ENCODE data around the gene PRDX5. TPM values are rescaled to one million over a fixed set of nuclear protein-coding genes. Genes with fewer than 3 reads are reported as not detected.

PRDX5 gene
- total and polyA plus RNA-seq, 2 donors (not counting 1 experiment from before 2014, with no cell fraction given) = 50.4 to 95.5 TPM

- intact Hi-C loops (cut with micrococcal nuclease) = no loop called here
- peaks cover 5 to 14% of the 10 kb centered on the region in 2 donors for H3K4me1 ChIP-seq (ENCODE audit: control insufficient read depth in 2 of 2, insufficient read depth in 2 of 2, low read length in 2 of 2)
- Mint-ChIP-seq H3K4me3 (no peak overlapping the region), H3K27me3 (no peaks in the 10 kb centered on the region), H3K27ac (no peak overlapping the region), H3K4me1 (peaks cover 7% of the 10 kb centered on the region), H3K9me3 (ENCODE audit: insufficient read depth) (no peaks in the 10 kb centered on the region)
- 96% methylated on average over 12 of the region's 15 CpGs for WGBS (ENCODE audit: insufficient coverage)
- no peaks in the 10 kb centered on the region for H3K79me2 ChIP-seq (ENCODE audit: control insufficient read depth, insufficient read depth, low read length)
- no peak overlapping the region for H3K9ac ChIP-seq (ENCODE audit: low read length)
- no peaks in the 10 kb centered on the region for H3K9me3 ChIP-seq (ENCODE audit: control extremely low read depth in 1 of 3, control insufficient read depth in 2 of 3, insufficient read depth in 1 of 3, low read length in 2 of 3)
- no peak overlapping the region for H3K4me3 ChIP-seq (ENCODE audit: control extremely low read depth in 1 of 5, extremely low read depth in 1 of 5, insufficient read depth in 1 of 5, low read depth in 2 of 5, low read length in 4 of 5)
- CTCF ChIA-PET = interaction anchor here (1.0 to 2.1 kb wide), 3 partner anchors 9 to 71 kb away, joined by 3 to 8 read pairs (median 4); partner anchors contain the start of genes BAD and CATSPERZ
- H4K20me1 ChIP-seq (ENCODE audit: control insufficient read depth, insufficient read depth, low read length, poor library complexity, severe bottlenecking) = no peaks in the 10 kb centered on the region
- TF ChIP-seq, protein P1, sequence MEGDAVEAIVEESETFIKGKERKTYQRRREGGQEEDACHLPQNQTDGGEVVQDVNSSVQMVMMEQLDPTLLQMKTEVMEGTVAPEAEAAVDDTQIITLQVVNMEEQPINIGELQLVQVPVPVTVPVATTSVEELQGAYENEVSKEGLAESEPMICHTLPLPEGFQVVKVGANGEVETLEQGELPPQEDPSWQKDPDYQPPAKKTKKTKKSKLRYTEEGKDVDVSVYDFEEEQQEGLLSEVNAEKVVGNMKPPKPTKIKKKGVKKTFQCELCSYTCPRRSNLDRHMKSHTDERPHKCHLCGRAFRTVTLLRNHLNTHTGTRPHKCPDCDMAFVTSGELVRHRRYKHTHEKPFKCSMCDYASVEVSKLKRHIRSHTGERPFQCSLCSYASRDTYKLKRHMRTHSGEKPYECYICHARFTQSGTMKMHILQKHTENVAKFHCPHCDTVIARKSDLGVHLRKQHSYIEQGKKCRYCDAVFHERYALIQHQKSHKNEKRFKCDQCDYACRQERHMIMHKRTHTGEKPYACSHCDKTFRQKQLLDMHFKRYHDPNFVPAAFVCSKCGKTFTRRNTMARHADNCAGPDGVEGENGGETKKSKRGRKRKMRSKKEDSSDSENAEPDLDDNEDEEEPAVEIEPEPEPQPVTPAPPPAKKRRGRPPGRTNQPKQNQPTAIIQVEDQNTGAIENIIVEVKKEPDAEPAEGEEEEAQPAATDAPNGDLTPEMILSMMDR (IDR thresholded peaks at IDR 0.05) = no peak
- POLR2A ChIA-PET = interaction anchor here (0.7 to 1.2 kb wide), 2 partner anchors 10 to 207 kb away, joined by 3 to 4 read pairs; no protein-coding TSS in a partner anchor
- no peaks in the 10 kb centered on the region for H3K27me3 ChIP-seq (replicated peaks in 1 of 4; ENCODE audit: control extremely low read depth in 1 of 4, control insufficient read depth in 3 of 4, insufficient read depth in 4 of 4, low read length in 3 of 4)
- H3K27ac ChIP-seq (ENCODE audit: low read length in 2 of 2) = no peak overlapping the region
- DNase-seq (no peak), ATAC-seq (ENCODE audit: low read depth) (no peak)
- no peak overlapping the region for H2AFZ ChIP-seq (ENCODE audit: insufficient read depth, low read depth, low read length, poor library complexity, severe bottlenecking)
- H3K4me2 ChIP-seq (replicated peaks; ENCODE audit: low read depth, low read length, poor library complexity, severe bottlenecking) = no peak overlapping the region
- peaks cover 0 to 13% of the 10 kb centered on the region in 2 experiments for H3K36me3 ChIP-seq (replicated peaks in 1 of 2; ENCODE audit: control extremely low read depth in 1 of 2, control insufficient read depth in 1 of 2, extremely low read depth in 1 of 2, insufficient read depth in 2 of 2, low read length in 1 of 2)
These were observed 42.7 kb upstream of the PRDX5 start for GRCh38 chr11:64275031-64275800.

DNA sequence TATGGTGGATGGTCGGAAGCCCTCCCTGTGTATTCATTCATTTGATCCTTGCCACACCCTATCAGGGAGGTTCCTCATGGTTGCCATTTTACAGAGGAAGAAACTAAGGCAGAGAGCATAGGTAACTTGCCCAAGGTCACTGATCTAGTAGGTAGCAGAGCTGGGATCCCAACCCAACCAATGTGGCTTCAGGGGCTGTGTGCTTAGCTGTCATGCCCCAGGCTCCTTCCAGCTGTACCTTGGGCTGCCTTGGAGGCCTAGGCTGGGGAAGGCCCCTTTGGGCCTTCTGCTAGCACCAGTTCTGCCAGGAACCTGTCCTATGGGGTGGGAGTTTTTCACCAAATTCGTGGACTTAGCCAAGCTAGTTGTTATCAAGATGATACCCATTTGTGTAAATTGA, 42.1 kb upstream of the PRDX5 start:
- H3K27me3 ChIP-seq (replicated peaks in 1 of 4; ENCODE audit: control extremely low read depth in 1 of 4, control insufficient read depth in 3 of 4, insufficient read depth in 4 of 4, low read length in 3 of 4) = no peaks in the 10 kb centered on the region
- intact Hi-C loops (cut with micrococcal nuclease) = no loop called here
- no peak overlapping the region for H3K4me3 ChIP-seq (ENCODE audit: control extremely low read depth in 1 of 5, extremely low read depth in 1 of 5, insufficient read depth in 1 of 5, low read depth in 2 of 5, low read length in 4 of 5)
- H3K4me2 ChIP-seq (replicated peaks; ENCODE audit: low read depth, low read length, poor library complexity, severe bottlenecking) = no peak overlapping the region
- Mint-ChIP-seq H3K4me1 (peaks cover 4% of the 10 kb centered on the region), H3K9me3 (ENCODE audit: insufficient read depth) (no peaks in the 10 kb centered on the region), H3K27me3 (no peaks in the 10 kb centered on the region), H3K27ac (no peak overlapping the region), H3K4me3 (no peak overlapping the region)
- no peak overlapping the region for H2AFZ ChIP-seq (ENCODE audit: insufficient read depth, low read depth, low read length, poor library complexity, severe bottlenecking)
- TF ChIP-seq EZH2 (IDR thresholded peaks at IDR 0.05; ENCODE audit: borderline replicate concordance, insufficient read depth, low read depth, low read length, poor library complexity, severe bottlenecking) = no peak
- TF ChIP-seq, protein P1 (IDR thresholded peaks at IDR 0.05) = no peak
- H3K4me1 ChIP-seq (ENCODE audit: control insufficient read depth in 2 of 2, insufficient read depth in 2 of 2, low read length in 2 of 2) = peaks cover 5 to 8% of the 10 kb centered on the region in 2 donors
- DNase-seq (no peak), ATAC-seq (ENCODE audit: low read depth) (no peak)
- 100% methylated on average over 1 of the region's 2 CpGs for WGBS (ENCODE audit: insufficient coverage)
- ChIA-PET POLR2A (interaction anchor here (1.2 kb wide), 1 partner anchor 9 kb away, joined by 3 read pairs; no protein-coding TSS in a partner anchor), CTCF (interaction anchor here (1.1 to 2.1 kb wide), 2 partner anchors 25 to 71 kb away, joined by 4 to 8 read pairs; partner anchors contain the start of gene CATSPERZ)
- H3K9me3 ChIP-seq (ENCODE audit: control extremely low read depth in 1 of 3, control insufficient read depth in 2 of 3, insufficient read depth in 1 of 3, low read length in 2 of 3) = no peaks in the 10 kb centered on the region
- no peak overlapping the region for H3K9ac ChIP-seq (ENCODE audit: low read length)
- no peaks in the 10 kb centered on the region for H4K20me1 ChIP-seq (ENCODE audit: control insufficient read depth, insufficient read depth, low read length, poor library complexity, severe bottlenecking)
- H3K79me2 ChIP-seq (ENCODE audit: control insufficient read depth, insufficient read depth, low read length) = no peaks in the 10 kb centered on the region
- no peak overlapping the region for H3K27ac ChIP-seq (ENCODE audit: low read length in 2 of 2)
- H3K36me3 ChIP-seq (replicated peaks in 1 of 2; ENCODE audit: control extremely low read depth in 1 of 2, control insufficient read depth in 1 of 2, extremely low read depth in 1 of 2, insufficient read depth in 2 of 2, low read length in 1 of 2) = peaks cover 0 to 13% of the 10 kb centered on the region in 2 experiments

Measured in B cell (primary cell).